ENCODE measurements around the gene HMGN4. TPM values are rescaled to one million over a fixed set of nuclear protein-coding genes. Genes with fewer than 3 reads are reported as not detected.

Gene HMGN4
- polyA plus RNA-seq, 3 donors = 28.1 to 116 (median 91.3) TPM

DNA sequence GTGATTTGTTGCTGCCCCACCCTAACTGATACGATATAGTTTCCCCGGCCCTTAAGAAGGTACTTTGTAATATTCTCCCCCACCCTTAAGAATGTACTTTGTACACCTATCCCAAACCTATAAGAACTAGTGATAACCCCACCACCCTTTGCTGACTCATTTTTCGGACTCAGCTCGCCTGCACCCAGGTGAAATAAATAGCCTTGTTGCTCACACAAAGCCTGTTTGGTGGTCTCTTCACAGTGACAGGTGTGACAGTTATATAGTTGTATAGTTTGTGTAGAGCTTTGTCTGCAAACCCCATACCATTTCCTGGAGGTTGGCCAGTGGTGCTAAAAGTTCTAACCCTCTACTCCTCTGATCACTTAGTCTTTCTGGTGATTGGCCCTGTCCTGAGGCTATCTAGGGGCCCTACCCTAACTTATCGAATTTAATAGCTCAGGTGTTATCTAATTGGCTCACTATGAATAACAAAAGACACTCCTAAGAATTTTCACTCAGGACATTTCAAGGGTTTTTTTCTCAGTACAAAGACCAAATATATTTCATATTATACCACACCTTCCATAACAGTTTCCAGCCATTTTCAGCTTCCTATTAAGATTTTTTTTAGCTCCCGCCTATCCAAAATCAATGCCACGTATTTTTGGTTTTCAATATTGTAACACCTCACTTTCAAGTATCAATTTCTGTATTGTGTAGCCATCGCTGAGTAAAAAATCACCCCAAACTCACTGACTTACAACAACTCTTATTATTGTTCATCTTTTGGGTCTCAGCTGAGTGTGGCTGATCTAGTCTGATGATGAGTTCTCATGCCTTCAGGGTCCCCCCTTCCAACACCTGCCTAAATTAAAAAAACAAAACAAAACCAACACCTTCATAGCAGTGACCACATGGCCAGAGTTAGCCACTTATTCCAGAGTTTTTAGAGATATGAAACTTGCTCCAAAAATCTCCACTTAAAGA, 47.9 kb upstream of the HMGN4 start:
- H3K27ac Mint-ChIP-seq = no peak overlapping the region
- H3K36me3 Mint-ChIP-seq = no peaks in the 10 kb centered on the region
- no peaks in the 10 kb centered on the region for H3K36me3 ChIP-seq (replicated peaks in 1 of 2; ENCODE audit: control insufficient read depth in 1 of 2, insufficient read depth in 2 of 2, low read length in 2 of 2)
- no peak for DNase-seq
- intact Hi-C loops (cut with micrococcal nuclease) = no loop called here
- peaks cover 4 to 5% of the 10 kb centered on the region in 2 donors for H3K4me1 ChIP-seq (ENCODE audit: control insufficient read depth in 1 of 2, insufficient read depth in 2 of 2, low read length in 2 of 2)
- H3K27me3 Mint-ChIP-seq (ENCODE audit: low read depth in 3 of 3) = peaks cover 5 to 6% (median 6%) of the 10 kb centered on the region in 3 donors
- peaks cover 0 to 8% (median 2%) of the 10 kb centered on the region in 7 donors for H3K9me3 Mint-ChIP-seq
- 53% methylated on average over 3 of the region's 8 CpGs for WGBS (ENCODE audit: insufficient coverage)
- H3K4me3 ChIP-seq (replicated peaks in 1 of 3; ENCODE audit: low read depth in 2 of 3, low read length in 3 of 3) = no peak overlapping the region
- peaks cover 0 to 2% of the 10 kb centered on the region in 2 donors for H3K27me3 ChIP-seq (ENCODE audit: control insufficient read depth in 2 of 2, insufficient read depth in 2 of 2, low read length in 2 of 2)
- no peaks in the 10 kb centered on the region for H3K9me3 ChIP-seq (replicated peaks in 1 of 2; ENCODE audit: control insufficient read depth in 1 of 2, insufficient read depth in 1 of 2, low read length in 2 of 2)
- no peak overlapping the region for H2AFZ ChIP-seq (ENCODE audit: insufficient read depth, low read depth, low read length, poor library complexity, severe bottlenecking)
- no peak overlapping the region for H3K27ac ChIP-seq (ENCODE audit: low read depth in 1 of 2, low read length in 2 of 2)
- TF ChIP-seq, protein P1, sequence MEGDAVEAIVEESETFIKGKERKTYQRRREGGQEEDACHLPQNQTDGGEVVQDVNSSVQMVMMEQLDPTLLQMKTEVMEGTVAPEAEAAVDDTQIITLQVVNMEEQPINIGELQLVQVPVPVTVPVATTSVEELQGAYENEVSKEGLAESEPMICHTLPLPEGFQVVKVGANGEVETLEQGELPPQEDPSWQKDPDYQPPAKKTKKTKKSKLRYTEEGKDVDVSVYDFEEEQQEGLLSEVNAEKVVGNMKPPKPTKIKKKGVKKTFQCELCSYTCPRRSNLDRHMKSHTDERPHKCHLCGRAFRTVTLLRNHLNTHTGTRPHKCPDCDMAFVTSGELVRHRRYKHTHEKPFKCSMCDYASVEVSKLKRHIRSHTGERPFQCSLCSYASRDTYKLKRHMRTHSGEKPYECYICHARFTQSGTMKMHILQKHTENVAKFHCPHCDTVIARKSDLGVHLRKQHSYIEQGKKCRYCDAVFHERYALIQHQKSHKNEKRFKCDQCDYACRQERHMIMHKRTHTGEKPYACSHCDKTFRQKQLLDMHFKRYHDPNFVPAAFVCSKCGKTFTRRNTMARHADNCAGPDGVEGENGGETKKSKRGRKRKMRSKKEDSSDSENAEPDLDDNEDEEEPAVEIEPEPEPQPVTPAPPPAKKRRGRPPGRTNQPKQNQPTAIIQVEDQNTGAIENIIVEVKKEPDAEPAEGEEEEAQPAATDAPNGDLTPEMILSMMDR (IDR thresholded peaks at IDR 0.05) = no peak
- H4K20me1 ChIP-seq (ENCODE audit: insufficient read depth, low read length) = no peaks in the 10 kb centered on the region
- H3K79me2 ChIP-seq (ENCODE audit: insufficient read depth, low read length) = no peaks in the 10 kb centered on the region
- no peak overlapping the region for H3K9ac ChIP-seq (ENCODE audit: insufficient read depth, low read length, poor library complexity, severe bottlenecking)
- H3K4me3 Mint-ChIP-seq = no peak overlapping the region
- H3K4me2 ChIP-seq (replicated peaks; ENCODE audit: extremely low read depth, low read length, poor library complexity, severe bottlenecking) = no peak overlapping the region
- H3K4me1 Mint-ChIP-seq = peaks cover 10% of the 10 kb centered on the region

DNA sequence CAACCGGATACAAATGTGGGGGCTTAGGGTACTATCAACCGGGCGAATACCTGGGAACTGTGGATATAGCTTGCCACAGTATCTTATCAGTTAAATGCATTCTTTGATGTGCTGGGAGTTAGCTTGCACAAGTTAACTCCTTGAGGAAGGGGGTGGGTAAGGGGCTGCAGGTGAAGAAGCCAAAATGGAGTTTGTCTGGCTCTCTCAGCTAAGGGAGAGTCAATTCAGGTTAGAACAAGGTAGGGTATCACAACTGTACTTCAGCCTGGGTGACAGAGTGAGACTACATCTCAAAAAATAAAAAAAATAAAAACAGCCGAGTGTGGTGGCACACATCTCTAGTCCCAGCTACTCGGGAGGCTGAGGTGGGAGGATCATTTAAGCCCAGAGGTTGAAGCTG, 46.6 kb upstream of the HMGN4 start:
- Mint-ChIP-seq H3K27ac (no peak overlapping the region), H3K9me3 (peaks cover 0 to 8% (median 2%) of the 10 kb centered on the region in 7 donors), H3K4me3 (no peak overlapping the region), H3K4me1 (peaks cover 6% of the 10 kb centered on the region), H3K27me3 (ENCODE audit: low read depth in 3 of 3) (peaks cover 3 to 6% (median 5%) of the 10 kb centered on the region in 3 donors), H3K36me3 (no peaks in the 10 kb centered on the region)
- TF ChIP-seq, protein P1 (IDR thresholded peaks at IDR 0.05) = no peak
- no peak overlapping the region for H3K27ac ChIP-seq (ENCODE audit: low read depth in 1 of 2, low read length in 2 of 2)
- H3K9me3 ChIP-seq (replicated peaks in 1 of 2; ENCODE audit: control insufficient read depth in 1 of 2, insufficient read depth in 1 of 2, low read length in 2 of 2) = no peaks in the 10 kb centered on the region
- DNase-seq = no peak
- no peak overlapping the region for H3K4me2 ChIP-seq (replicated peaks; ENCODE audit: extremely low read depth, low read length, poor library complexity, severe bottlenecking)
- 97% methylated on average over 3 of the region's 5 CpGs for WGBS (ENCODE audit: insufficient coverage)
- H3K4me1 ChIP-seq (ENCODE audit: control insufficient read depth in 1 of 2, insufficient read depth in 2 of 2, low read length in 2 of 2) = no peaks in the 10 kb centered on the region
- H4K20me1 ChIP-seq (ENCODE audit: insufficient read depth, low read length) = no peaks in the 10 kb centered on the region
- no peak overlapping the region for H3K4me3 ChIP-seq (replicated peaks in 1 of 3; ENCODE audit: low read depth in 2 of 3, low read length in 3 of 3)
- no peaks in the 10 kb centered on the region for H3K36me3 ChIP-seq (replicated peaks in 1 of 2; ENCODE audit: control insufficient read depth in 1 of 2, insufficient read depth in 2 of 2, low read length in 2 of 2)
- intact Hi-C loops (cut with micrococcal nuclease) = no loop called here
- H3K79me2 ChIP-seq (ENCODE audit: insufficient read depth, low read length) = no peaks in the 10 kb centered on the region
- peaks cover 0 to 2% of the 10 kb centered on the region in 2 donors for H3K27me3 ChIP-seq (ENCODE audit: control insufficient read depth in 2 of 2, insufficient read depth in 2 of 2, low read length in 2 of 2)
- no peak overlapping the region for H3K9ac ChIP-seq (ENCODE audit: insufficient read depth, low read length, poor library complexity, severe bottlenecking)
- no peak overlapping the region for H2AFZ ChIP-seq (ENCODE audit: insufficient read depth, low read depth, low read length, poor library complexity, severe bottlenecking)

Measured in CD14-positive monocyte (primary cell).